Parathyroid adenoma (tissue), 2 donors: ENCODE measurements around the gene PPIG.

Source experiments
- H2AFZ ChIP-seq: fragments of 300-600 bp; sonication (generic); one replicate; pipeline ENCODE4 v1.7.0; 2017; ENCODE audit warnings: antibody characterized with exemption, mild to moderate bottlenecking
- H3K27ac ChIP-seq: fragments of 300-600 bp; sonication (generic); one replicate; pipeline ENCODE4 v1.7.0; 2017
- H3K27me3 ChIP-seq: fragments of 300-600 bp; sonication (generic); one replicate; pipeline ENCODE4 v1.7.0; 2017; ENCODE audit warnings: low read length; ENCODE audit not compliant: control insufficient read depth, insufficient read depth
- H3K36me3 ChIP-seq: fragments of 300-600 bp; sonication (generic); one replicate; pipeline ENCODE4 v1.7.0; 2017; ENCODE audit warnings: low read length; ENCODE audit not compliant: control insufficient read depth, insufficient read depth
- H3K4me1 ChIP-seq: fragments of 300-600 bp; sonication (generic); one replicate; pipeline ENCODE4 v1.7.0; 2017; ENCODE audit warnings: control low read depth
- H3K4me2 ChIP-seq: fragments of 300-600 bp; sonication (generic); one replicate; pipeline ENCODE4 v1.7.0; 2017; ENCODE audit warnings: low read length
- H3K4me3 ChIP-seq: fragments of 300-600 bp; sonication (generic); one replicate; pipeline ENCODE4 v1.7.0; 2017; ENCODE audit warnings: low read depth, low read length
- H3K79me2 ChIP-seq: fragments of 300-600 bp; sonication (generic); one replicate; pipeline ENCODE4 v1.7.0; 2017; ENCODE audit warnings: control low read depth
- H3K9ac ChIP-seq: fragments of 300-600 bp; sonication (generic); one replicate; pipeline ENCODE4 v1.7.0; 2017; ENCODE audit warnings: mild to moderate bottlenecking
- H3K9me3 ChIP-seq: fragments of 300-600 bp; sonication (generic); one replicate; pipeline ENCODE4 v1.7.0; 2017; ENCODE audit warnings: low read length; ENCODE audit not compliant: control insufficient read depth
- CTCF ChIP-seq: fragments of 300-600 bp; sonication (generic); IDR thresholded peaks from one replicate; pipeline ENCODE4 v1.7.0; 2017; ENCODE audit warnings: antibody characterized with exemption, mild to moderate bottlenecking
- donor health status: primary hyperparathyroidism.

The PPIG gene

DNA sequence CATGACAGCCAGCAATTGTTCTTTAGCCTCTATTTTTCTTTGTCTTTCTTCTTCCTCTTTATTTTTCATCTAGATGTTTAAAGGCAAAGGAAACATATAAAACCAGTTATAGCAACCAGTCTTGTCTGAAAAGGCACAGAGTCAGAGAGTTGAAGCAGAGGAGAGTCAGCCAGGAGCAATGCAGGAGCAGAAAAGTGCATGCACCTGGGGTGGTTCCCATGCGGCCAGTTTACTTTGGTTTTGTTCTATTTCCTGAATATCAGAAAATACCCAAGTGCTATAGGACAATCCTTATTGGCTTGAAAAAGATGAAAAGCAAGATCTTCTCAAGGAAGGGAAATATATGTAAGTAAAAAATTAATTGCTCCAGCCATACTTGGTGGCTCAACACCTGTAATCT, 65.1 kb downstream of the PPIG start:
- Histone ChIP-seq H3K79me2 (no peaks in the 10 kb centered on the region), H3K27ac (no peak overlapping the region), H3K9ac (no peak overlapping the region), H3K4me3 (no peak overlapping the region), H3K9me3 (no peaks in the 10 kb centered on the region), H3K36me3 (no peaks in the 10 kb centered on the region), H2AFZ (no peak overlapping the region), H3K27me3 (no peaks in the 10 kb centered on the region), H3K4me1 (no peaks in the 10 kb centered on the region), H3K4me2 (no peak overlapping the region)
- no peak for TF ChIP-seq CTCF

GRCh38 chr2:169653636-169654035, 69.5 kb downstream of the PPIG start:
- Histone ChIP-seq H3K4me3 (no peak overlapping the region), H3K36me3 (no peaks in the 10 kb centered on the region), H3K27me3 (no peaks in the 10 kb centered on the region), H3K9ac (no peak overlapping the region), H3K4me1 (no peaks in the 10 kb centered on the region), H3K9me3 (no peaks in the 10 kb centered on the region), H3K79me2 (no peaks in the 10 kb centered on the region), H3K27ac (no peak overlapping the region), H2AFZ (no peak overlapping the region), H3K4me2 (no peak overlapping the region)
- no peak for TF ChIP-seq CTCF

DNA sequence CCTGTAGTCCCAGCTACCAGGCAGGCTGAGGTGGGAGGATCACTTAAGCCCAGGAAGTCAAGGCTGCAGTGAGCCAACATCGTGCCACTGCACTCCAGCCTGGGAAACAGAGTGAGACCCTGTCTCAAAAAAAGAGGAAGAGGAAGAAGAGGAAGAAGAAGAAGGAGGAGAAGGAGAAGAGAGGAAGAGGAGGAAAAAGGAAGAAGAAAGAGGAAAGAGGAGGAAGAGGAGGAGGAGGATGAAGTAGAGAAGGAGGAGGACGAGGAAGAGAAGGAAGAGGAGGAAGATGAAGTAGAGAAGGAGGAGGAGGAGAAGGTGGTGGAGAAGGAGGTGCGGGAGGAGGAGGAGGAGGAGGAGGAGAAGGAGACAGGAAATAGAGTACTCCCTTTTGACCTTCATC, 72.0 kb downstream of the PPIG start:
- H3K27ac ChIP-seq = no peak overlapping the region
- H3K4me2 ChIP-seq = no peak overlapping the region
- no peak overlapping the region for H3K4me3 ChIP-seq
- no peak overlapping the region for H2AFZ ChIP-seq
- TF ChIP-seq CTCF = no peak
- H3K27me3 ChIP-seq = no peaks in the 10 kb centered on the region
- no peaks in the 10 kb centered on the region for H3K4me1 ChIP-seq
- no peaks in the 10 kb centered on the region for H3K9me3 ChIP-seq
- no peak overlapping the region for H3K9ac ChIP-seq
- no peaks in the 10 kb centered on the region for H3K36me3 ChIP-seq
- no peaks in the 10 kb centered on the region for H3K79me2 ChIP-seq

GRCh38 chr2:169658877-169659276, 74.7 kb downstream of the PPIG start:
- no peaks in the 10 kb centered on the region for H3K27me3 ChIP-seq
- H3K27ac ChIP-seq = no peak overlapping the region
- no peaks in the 10 kb centered on the region for H3K4me1 ChIP-seq
- H3K4me3 ChIP-seq = no peak overlapping the region
- no peak for TF ChIP-seq CTCF
- no peak overlapping the region for H2AFZ ChIP-seq
- no peak overlapping the region for H3K4me2 ChIP-seq
- H3K9me3 ChIP-seq = no peaks in the 10 kb centered on the region
- no peaks in the 10 kb centered on the region for H3K79me2 ChIP-seq
- H3K9ac ChIP-seq = no peak overlapping the region
- no peaks in the 10 kb centered on the region for H3K36me3 ChIP-seq

DNA sequence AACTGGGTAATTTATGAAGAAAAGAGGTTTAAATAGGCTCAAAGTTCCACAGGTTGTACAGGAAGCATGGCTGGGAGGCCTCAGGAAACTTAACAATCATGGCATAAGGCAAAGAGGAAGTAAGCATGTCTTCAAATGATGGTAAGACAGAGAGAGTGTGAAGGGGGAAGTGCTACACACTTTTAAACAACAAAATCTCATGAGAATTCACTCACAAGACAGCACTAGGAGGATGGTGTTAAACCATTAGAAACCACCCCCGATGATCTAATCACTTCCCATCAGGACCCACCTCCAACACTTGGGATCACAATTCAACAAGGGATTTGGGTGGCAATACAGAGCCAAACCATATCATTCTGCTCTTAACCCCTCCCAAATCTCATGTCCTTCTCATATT, 75.2 kb downstream of the PPIG start:
- H3K9ac ChIP-seq = no peak overlapping the region
- no peak overlapping the region for H3K4me3 ChIP-seq
- H3K36me3 ChIP-seq = no peaks in the 10 kb centered on the region
- no peaks in the 10 kb centered on the region for H3K79me2 ChIP-seq
- TF ChIP-seq CTCF = no peak
- no peak overlapping the region for H2AFZ ChIP-seq
- no peaks in the 10 kb centered on the region for H3K9me3 ChIP-seq
- no peaks in the 10 kb centered on the region for H3K4me1 ChIP-seq
- H3K27ac ChIP-seq = no peak overlapping the region
- no peak overlapping the region for H3K4me2 ChIP-seq
- H3K27me3 ChIP-seq = no peaks in the 10 kb centered on the region
